HL-60 (cell line): ENCODE data around the gene ANKRD13A.
"Not testable (repeated sequence)": the region's sequence is repeated elsewhere in the genome, so short reads cannot be mapped to it uniquely, and the experiment has no call there.

Source experiments
- DNase-seq, 2 experiments: peaks; one replicate each; pipeline ENCODE4 v3.0.0-alpha.2; 2010 to 2020; ENCODE audit warnings: low read depth in 1 of 2, low spot score in 1 of 2
- H3K27ac ChIP-seq: fragments of 250-450 bp; sonication (Bioruptor Pico); replicated peaks from 2 replicates; pipeline ENCODE4 v1.5.1; 2020; ENCODE audit warnings: mild to moderate bottlenecking, moderate library complexity
- H3K27me3 ChIP-seq: fragments of 250-450 bp; sonication (Bioruptor Pico); 2 replicates; pipeline ENCODE4 v1.5.1; 2021; ENCODE audit warnings: mild to moderate bottlenecking, moderate library complexity; ENCODE audit not compliant: insufficient read depth, poor library complexity, severe bottlenecking
- H3K4me3 ChIP-seq: replicated peaks from 2 replicates; pipeline ENCODE4 v1.5.1; 2011; ENCODE audit warnings: mild to moderate bottlenecking, control low read depth, low read length; ENCODE audit not compliant: insufficient read depth
- GABPA ChIP-seq: IDR thresholded peaks from 2 replicates; pipeline ENCODE4 v1.6.1; 2012; ENCODE audit warnings: low read depth
- POLR2AphosphoS5 ChIP-seq: IDR thresholded peaks from 2 replicates; pipeline ENCODE4 v1.6.1; 2012; ENCODE audit warnings: low read depth
- SPI1 ChIP-seq: IDR thresholded peaks from 2 replicates; pipeline ENCODE4 v1.6.1; 2012; ENCODE audit warnings: low read depth, mild to moderate bottlenecking, borderline replicate concordance
- TF ChIP-seq, protein P1 (sequence below): IDR thresholded peaks from 2 replicates; pipeline ENCODE4 v1.6.1; 2012; ENCODE audit warnings: low read depth; ENCODE audit not compliant: insufficient replicate concordance
- TF ChIP-seq, protein P2 (sequence below): IDR thresholded peaks from one replicate; pipeline ENCODE4 v1.5.1; 2011; ENCODE audit warnings: low read length, control low read depth, inconsistent platforms; ENCODE audit not compliant: insufficient read depth

Gene ANKRD13A

DNA sequence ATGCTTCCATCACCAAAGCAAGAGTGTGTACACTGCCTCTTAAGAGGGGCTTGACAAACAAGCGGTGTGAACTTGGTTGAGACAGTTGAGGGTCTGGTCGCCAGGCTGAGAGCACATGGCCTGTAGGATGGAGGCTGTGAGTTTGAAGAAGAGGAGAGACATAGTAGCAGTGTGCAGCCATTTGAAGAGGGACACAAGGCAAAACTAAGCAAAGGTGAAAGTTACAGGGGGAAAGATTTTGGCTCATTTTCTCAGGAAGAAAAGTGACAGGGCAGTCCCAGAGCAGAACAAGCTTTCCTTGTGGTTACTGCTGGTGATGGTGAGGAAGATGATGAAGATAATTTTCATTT, 60.4 kb downstream of the ANKRD13A start:
- no peak overlapping the region for H3K4me3 ChIP-seq
- H3K27ac ChIP-seq, result no peak overlapping the region
- DNase-seq, result no peak
- TF ChIP-seq POLR2AphosphoS5, result no peak
- no peaks in the 10 kb centered on the region for H3K27me3 ChIP-seq

DNA sequence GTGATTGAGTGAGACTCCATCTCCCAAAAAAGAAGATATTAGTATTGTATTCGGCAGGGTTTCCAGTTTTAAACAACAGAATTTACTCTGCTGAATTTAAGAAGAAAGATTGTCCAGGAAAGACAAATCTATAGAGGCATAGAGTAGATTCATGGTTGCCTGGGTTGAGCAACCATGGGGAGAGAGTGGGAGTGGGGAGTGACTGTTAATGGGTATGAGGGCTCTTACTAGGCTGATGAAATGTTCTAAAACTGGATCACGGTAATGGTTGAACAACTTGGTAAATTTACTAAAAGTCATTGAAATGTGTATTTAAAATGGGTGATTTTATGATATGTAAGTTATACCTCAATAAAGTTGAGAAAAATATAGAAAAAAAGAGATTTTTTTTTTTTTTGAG, 63.0 kb downstream of the ANKRD13A start:
- Histone ChIP-seq H3K27ac (no peak overlapping the region), H3K27me3 (no peaks in the 10 kb centered on the region), H3K4me3 (no peak overlapping the region)
- TF ChIP-seq, protein P1, sequence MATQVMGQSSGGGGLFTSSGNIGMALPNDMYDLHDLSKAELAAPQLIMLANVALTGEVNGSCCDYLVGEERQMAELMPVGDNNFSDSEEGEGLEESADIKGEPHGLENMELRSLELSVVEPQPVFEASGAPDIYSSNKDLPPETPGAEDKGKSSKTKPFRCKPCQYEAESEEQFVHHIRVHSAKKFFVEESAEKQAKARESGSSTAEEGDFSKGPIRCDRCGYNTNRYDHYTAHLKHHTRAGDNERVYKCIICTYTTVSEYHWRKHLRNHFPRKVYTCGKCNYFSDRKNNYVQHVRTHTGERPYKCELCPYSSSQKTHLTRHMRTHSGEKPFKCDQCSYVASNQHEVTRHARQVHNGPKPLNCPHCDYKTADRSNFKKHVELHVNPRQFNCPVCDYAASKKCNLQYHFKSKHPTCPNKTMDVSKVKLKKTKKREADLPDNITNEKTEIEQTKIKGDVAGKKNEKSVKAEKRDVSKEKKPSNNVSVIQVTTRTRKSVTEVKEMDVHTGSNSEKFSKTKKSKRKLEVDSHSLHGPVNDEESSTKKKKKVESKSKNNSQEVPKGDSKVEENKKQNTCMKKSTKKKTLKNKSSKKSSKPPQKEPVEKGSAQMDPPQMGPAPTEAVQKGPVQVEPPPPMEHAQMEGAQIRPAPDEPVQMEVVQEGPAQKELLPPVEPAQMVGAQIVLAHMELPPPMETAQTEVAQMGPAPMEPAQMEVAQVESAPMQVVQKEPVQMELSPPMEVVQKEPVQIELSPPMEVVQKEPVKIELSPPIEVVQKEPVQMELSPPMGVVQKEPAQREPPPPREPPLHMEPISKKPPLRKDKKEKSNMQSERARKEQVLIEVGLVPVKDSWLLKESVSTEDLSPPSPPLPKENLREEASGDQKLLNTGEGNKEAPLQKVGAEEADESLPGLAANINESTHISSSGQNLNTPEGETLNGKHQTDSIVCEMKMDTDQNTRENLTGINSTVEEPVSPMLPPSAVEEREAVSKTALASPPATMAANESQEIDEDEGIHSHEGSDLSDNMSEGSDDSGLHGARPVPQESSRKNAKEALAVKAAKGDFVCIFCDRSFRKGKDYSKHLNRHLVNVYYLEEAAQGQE, result no peak
- TF ChIP-seq, protein P2, sequence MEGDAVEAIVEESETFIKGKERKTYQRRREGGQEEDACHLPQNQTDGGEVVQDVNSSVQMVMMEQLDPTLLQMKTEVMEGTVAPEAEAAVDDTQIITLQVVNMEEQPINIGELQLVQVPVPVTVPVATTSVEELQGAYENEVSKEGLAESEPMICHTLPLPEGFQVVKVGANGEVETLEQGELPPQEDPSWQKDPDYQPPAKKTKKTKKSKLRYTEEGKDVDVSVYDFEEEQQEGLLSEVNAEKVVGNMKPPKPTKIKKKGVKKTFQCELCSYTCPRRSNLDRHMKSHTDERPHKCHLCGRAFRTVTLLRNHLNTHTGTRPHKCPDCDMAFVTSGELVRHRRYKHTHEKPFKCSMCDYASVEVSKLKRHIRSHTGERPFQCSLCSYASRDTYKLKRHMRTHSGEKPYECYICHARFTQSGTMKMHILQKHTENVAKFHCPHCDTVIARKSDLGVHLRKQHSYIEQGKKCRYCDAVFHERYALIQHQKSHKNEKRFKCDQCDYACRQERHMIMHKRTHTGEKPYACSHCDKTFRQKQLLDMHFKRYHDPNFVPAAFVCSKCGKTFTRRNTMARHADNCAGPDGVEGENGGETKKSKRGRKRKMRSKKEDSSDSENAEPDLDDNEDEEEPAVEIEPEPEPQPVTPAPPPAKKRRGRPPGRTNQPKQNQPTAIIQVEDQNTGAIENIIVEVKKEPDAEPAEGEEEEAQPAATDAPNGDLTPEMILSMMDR, result no peak
- no peak for TF ChIP-seq SPI1
- no peak for DNase-seq

DNA sequence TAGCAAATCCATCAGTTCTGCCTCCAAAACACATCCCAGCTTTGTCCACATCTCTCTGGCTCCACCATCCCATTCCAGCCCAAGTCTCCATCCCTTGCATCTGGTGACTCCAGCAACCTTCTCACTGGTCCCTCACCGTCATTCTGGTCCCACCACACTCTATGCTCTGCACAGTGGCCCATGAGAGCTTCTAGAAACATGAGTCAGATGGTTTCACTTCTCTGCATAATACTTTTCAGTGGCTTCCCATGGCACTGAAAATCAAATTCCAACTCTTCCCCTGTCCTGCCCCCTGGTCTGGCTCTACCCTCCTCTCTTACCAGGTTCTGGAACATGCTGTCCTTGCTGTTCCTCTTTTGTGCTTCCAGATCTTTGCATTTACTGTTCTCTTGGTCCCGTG, 66.3 kb downstream of the ANKRD13A start:
- Histone ChIP-seq H3K27me3 (no peaks in the 10 kb centered on the region), H3K27ac (no peak overlapping the region), H3K4me3 (no peak overlapping the region)
- TF ChIP-seq SPI1, result 0 out of 2 replicates have a peak, but pooled peaks have one; percentile 13
- no peak for TF ChIP-seq POLR2AphosphoS5
- no peak for TF ChIP-seq GABPA
- TF ChIP-seq, protein P1, result no peak
- TF ChIP-seq, protein P2, result no peak
- no peak for DNase-seq

DNA sequence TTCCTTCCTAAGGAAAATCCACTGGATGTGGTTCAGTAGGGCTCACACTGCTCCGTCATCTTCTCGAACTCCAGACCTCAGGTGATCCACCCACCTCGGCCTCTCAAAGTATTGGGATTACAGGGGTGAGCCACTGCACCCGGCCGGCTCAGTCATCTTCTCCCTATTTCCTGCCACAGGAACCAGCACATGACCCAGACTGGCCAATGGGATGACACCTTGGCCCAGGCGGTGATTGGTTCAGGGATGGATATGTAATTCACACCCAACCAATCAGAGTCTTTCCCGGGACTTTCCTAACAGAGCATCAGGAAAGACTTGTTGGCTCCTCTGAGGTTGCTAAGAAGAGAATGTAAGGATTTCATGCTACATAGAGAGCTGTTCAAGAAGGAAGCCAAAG, 68.3 kb downstream of the ANKRD13A start:
- Histone ChIP-seq H3K27me3 (no peaks in the 10 kb centered on the region), H3K27ac (no peak overlapping the region), H3K4me3 (no peak overlapping the region)
- TF ChIP-seq SPI1, result no peak
- no peak for TF ChIP-seq POLR2AphosphoS5
- TF ChIP-seq, protein P2, result no peak
- TF ChIP-seq GABPA, result no peak
- TF ChIP-seq, protein P1, result no peak
- no peak for DNase-seq

DNA sequence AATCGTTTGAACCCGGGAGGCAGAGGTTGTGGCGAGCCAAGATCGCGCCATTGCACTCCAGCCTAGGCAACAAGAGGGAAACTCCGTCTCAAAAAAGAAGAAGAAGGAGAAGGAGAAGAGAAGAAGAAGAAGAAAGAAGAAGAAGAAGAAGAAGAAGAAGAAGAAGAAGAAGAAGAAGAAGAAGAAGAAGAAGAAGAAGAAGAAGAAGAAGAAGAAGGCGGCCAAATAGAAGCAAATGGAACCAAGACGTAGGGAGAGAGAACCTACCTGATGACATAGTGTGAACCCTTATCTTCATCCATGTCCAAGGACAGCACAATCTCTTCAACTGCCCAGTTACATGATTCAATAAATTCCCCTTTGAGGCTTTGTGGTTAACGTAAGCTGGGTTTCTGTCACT, 68.9 kb downstream of the ANKRD13A start:
- H3K4me3 ChIP-seq, result not testable (repeated sequence)

More for the DNA sequence above, 68.9 kb downstream of the ANKRD13A start:
- not testable (repeated sequence) for DNase-seq, H3K27ac ChIP-seq, H3K27me3 ChIP-seq
